HepG2 (cell line): ENCODE data around the gene CCDC154. TPM values are rescaled to one million over a fixed set of nuclear protein-coding genes. Genes with fewer than 3 reads are reported as not detected.

Source experiments
- ARNTL ChIP-seq: sonication (generic); formaldehyde crosslinking; IDR thresholded peaks from 2 replicates; pipeline ENCODE4 v1.4.0; 2020; ENCODE audit warnings: mild to moderate bottlenecking, missing genetic modification reagents
- DNMT3B ChIP-seq: conservative IDR thresholded peaks from 2 replicates; pipeline ENCODE4 v1.6.1; 2016; ENCODE audit warnings: missing biosample characterization, control low read depth
- ERF ChIP-seq: IDR thresholded peaks from 2 replicates; pipeline ENCODE4 v1.6.1; 2018; ENCODE audit warnings: missing biosample characterization, missing genetic modification reagents
- HIVEP1 ChIP-seq: sonication (generic); formaldehyde crosslinking; IDR thresholded peaks from 2 replicates; pipeline ENCODE4 v1.4.0; 2020; ENCODE audit warnings: mild to moderate bottlenecking, missing genetic modification reagents
- HMG20B ChIP-seq: conservative IDR thresholded peaks from 2 replicates; pipeline ENCODE4 v1.6.1; 2016; ENCODE audit warnings: missing genetic modification reagents, missing compliant biosample characterization
- KDM2A ChIP-seq: sonication (generic); formaldehyde crosslinking; IDR thresholded peaks from 2 replicates; pipeline ENCODE4 v1.4.0; 2020; ENCODE audit warnings: low read depth, missing genetic modification reagents, borderline replicate concordance
- LCORL ChIP-seq, 2 experiments: fragments of 450-650 bp in 1 of 2; sonication (generic) in 1 of 2; formaldehyde crosslinking in 1 of 2; IDR thresholded peaks; 2 replicates each; pipeline versions ENCODE4 v1.5.0 to v1.6.1; 2017 to 2020; ENCODE audit warnings: antibody characterized with exemption in 1 of 2, missing genetic modification reagents in 1 of 2
- REXO4 ChIP-seq: sonication (generic); formaldehyde crosslinking; IDR thresholded peaks from 2 replicates; pipeline ENCODE4 v1.8.0; 2022; ENCODE audit warnings: missing genetic modification reagents, mild to moderate bottlenecking, borderline replicate concordance
- SMAD1 ChIP-seq: sonication (generic); formaldehyde crosslinking; IDR thresholded peaks from 2 replicates; pipeline ENCODE4 v1.4.0; 2020; ENCODE audit warnings: missing genetic modification reagents, low read depth, mild to moderate bottlenecking, borderline replicate concordance
- TARDBP ChIP-seq: sonication (generic); formaldehyde crosslinking; IDR thresholded peaks from 2 replicates; pipeline ENCODE4 v1.8.0; 2022; ENCODE audit warnings: mild to moderate bottlenecking, missing genetic modification reagents
- TCF7L2 ChIP-seq: IDR thresholded peaks from 2 replicates; pipeline ENCODE4 v1.6.1; 2011; ENCODE audit warnings: mild to moderate bottlenecking, low read depth, low read length, moderate library complexity
- ZNF12 ChIP-seq: sonication (generic); formaldehyde crosslinking; IDR thresholded peaks from 2 replicates; pipeline ENCODE4 v1.5.0; 2020; ENCODE audit warnings: missing genetic modification reagents
- ZNF335 ChIP-seq: sonication (generic); formaldehyde crosslinking; IDR thresholded peaks from 2 replicates; pipeline ENCODE4 v1.4.0; 2020; ENCODE audit warnings: missing genetic modification reagents
- ZNF354B ChIP-seq: sonication (generic); formaldehyde crosslinking; IDR thresholded peaks from 2 replicates; pipeline ENCODE4 v1.8.0; 2022; ENCODE audit warnings: mild to moderate bottlenecking, missing genetic modification reagents
- ZNF607 ChIP-seq: sonication (generic); formaldehyde crosslinking; IDR thresholded peaks from 2 replicates; pipeline ENCODE4 v1.5.1; 2020; ENCODE audit warnings: missing genetic modification reagents, mild to moderate bottlenecking, borderline replicate concordance
- ZNF619 ChIP-seq: sonication (generic); formaldehyde crosslinking; IDR thresholded peaks from 2 replicates; pipeline ENCODE4 v1.4.0; 2020; ENCODE audit warnings: mild to moderate bottlenecking, missing genetic modification reagents
- ZSCAN9 ChIP-seq: IDR thresholded peaks from 2 replicates; pipeline ENCODE4 v1.6.1; 2016; ENCODE audit warnings: borderline replicate concordance
- polyA plus RNA-seq, 8 experiments: library from polyadenylated mRNA; depleted of rRNA in 3 of 8; stranded (reverse) in 7 of 8; unstranded in 1 of 8; fragments of >200 nt; fragmentation: Illumina TruSeq in 4 of 8; extraction: Trizol in 4 of 8; gene quantifications; 2 replicates each; pipeline versions ENCODE4 v1.2.1 to v1.2.3, GENCODE V29; 2011 to 2016; ENCODE audit warnings: low read depth in 4 of 8, missing spikeins in 1 of 8, mixed read lengths in 1 of 8; ENCODE audit not compliant: insufficient read depth in 1 of 8
- total RNA-seq, 5 experiments: library from RNA; depleted of rRNA; stranded (reverse); fragments of >200 nt; fragmentation: Illumina TruSeq; extraction: Trizol; gene quantifications; 2 replicates each; pipeline ENCODE4 v1.2.3, GENCODE V29; 2016; ENCODE audit warnings: low read depth in 1 of 5
- TF ChIP-seq, protein P1 (sequence below): sonication (generic); formaldehyde crosslinking; IDR thresholded peaks from 2 replicates; pipeline ENCODE4 v1.8.1; 2023; ENCODE audit warnings: missing genetic modification reagents, mild to moderate bottlenecking, borderline replicate concordance
- TF ChIP-seq, protein P2 (sequence below): sonication (generic); formaldehyde crosslinking; IDR thresholded peaks from 2 replicates; pipeline ENCODE4 v1.5.1; 2020; ENCODE audit warnings: missing genetic modification reagents, mild to moderate bottlenecking, borderline replicate concordance
- TF ChIP-seq, protein P3 (sequence below): sonication (generic); formaldehyde crosslinking; IDR thresholded peaks from 2 replicates; pipeline ENCODE4 v1.9.0; 2022; ENCODE audit warnings: low read depth, missing genetic modification reagents
- TF ChIP-seq, protein P4 (sequence below): sonication (generic); formaldehyde crosslinking; IDR thresholded peaks from 2 replicates; pipeline ENCODE4 v1.4.0; 2020; ENCODE audit warnings: low read depth, mild to moderate bottlenecking, missing genetic modification reagents
- TF ChIP-seq, protein P5 (sequence below): IDR thresholded peaks from 2 replicates; pipeline ENCODE4 v1.6.1; 2016

Gene CCDC154
- total and polyA plus RNA-seq, 2 of the 13 experiments (the other 11 are each of a cell fraction or from before 2014, with no cell fraction given) = 0.92 to 1.5 TPM

DNA sequence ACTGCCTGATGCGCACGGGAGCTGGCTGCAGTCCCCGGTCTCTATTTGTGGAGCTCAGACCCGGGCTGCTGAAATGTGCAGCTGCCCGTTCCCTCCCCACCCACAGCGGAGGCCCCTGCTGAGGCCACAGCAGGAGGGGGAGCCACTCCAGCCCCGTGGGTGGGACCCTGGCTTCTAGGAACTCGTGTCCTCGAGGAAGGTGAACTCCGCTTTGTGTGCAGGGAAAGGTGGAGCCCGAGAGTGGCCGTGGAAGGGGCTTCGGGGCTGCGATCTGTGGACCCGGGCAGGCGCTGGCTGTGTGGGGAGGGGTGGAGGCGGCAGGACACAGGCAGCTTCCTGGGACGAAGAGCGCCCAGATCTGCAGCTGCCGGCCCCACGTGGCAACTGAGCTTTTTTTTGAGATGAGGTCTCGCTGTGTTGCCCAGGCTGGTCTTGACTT lies 2.9 kb downstream of the CCDC154 start (continued):
- TF ChIP-seq ZNF12 (CRISPR knock-in tag) (no peak), SMAD1 (CRISPR knock-in tag) (no peak), HMG20B (no peak), LCORL (IDR thresholded peaks at IDR 0.05) (no peak), LCORL (CRISPR knock-in tag; IDR thresholded peaks at IDR 0.05) (0 out of 2 replicates have a peak, but pooled peaks have one; percentile 30), ERF (CRISPR knock-in tag) (0 out of 2 replicates have a peak, but pooled peaks have one; percentile 17), KDM2A (CRISPR knock-in tag) (peak; percentile 22; the same call in 1 of the 2 replicates), TARDBP (CRISPR knock-in tag) (no peak), ZNF607 (CRISPR knock-in tag) (no peak), DNMT3B (no peak), ZNF354B (CRISPR knock-in tag) (no peak), HIVEP1 (CRISPR knock-in tag) (no peak), ZSCAN9 (CRISPR knock-in tag) (no peak), ZNF619 (CRISPR knock-in tag) (no peak), REXO4 (CRISPR knock-in tag) (no peak), ZNF335 (CRISPR knock-in tag) (no peak), ARNTL (no peak), TCF7L2 (no peak)
- TF ChIP-seq, protein P1, sequence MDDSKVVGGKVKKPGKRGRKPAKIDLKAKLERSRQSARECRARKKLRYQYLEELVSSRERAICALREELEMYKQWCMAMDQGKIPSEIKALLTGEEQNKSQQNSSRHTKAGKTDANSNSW (CRISPR knock-in tag) = no peak
- TF ChIP-seq, protein P2, sequence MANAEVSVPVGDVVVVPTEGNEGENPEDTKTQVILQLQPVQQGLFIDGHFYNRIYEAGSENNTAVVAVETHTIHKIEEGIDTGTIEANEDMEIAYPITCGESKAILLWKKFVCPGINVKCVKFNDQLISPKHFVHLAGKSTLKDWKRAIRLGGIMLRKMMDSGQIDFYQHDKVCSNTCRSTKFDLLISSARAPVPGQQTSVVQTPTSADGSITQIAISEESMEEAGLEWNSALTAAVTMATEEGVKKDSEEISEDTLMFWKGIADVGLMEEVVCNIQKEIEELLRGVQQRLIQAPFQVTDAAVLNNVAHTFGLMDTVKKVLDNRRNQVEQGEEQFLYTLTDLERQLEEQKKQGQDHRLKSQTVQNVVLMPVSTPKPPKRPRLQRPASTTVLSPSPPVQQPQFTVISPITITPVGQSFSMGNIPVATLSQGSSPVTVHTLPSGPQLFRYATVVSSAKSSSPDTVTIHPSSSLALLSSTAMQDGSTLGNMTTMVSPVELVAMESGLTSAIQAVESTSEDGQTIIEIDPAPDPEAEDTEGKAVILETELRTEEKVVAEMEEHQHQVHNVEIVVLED (CRISPR knock-in tag) = no peak
- TF ChIP-seq, protein P3, sequence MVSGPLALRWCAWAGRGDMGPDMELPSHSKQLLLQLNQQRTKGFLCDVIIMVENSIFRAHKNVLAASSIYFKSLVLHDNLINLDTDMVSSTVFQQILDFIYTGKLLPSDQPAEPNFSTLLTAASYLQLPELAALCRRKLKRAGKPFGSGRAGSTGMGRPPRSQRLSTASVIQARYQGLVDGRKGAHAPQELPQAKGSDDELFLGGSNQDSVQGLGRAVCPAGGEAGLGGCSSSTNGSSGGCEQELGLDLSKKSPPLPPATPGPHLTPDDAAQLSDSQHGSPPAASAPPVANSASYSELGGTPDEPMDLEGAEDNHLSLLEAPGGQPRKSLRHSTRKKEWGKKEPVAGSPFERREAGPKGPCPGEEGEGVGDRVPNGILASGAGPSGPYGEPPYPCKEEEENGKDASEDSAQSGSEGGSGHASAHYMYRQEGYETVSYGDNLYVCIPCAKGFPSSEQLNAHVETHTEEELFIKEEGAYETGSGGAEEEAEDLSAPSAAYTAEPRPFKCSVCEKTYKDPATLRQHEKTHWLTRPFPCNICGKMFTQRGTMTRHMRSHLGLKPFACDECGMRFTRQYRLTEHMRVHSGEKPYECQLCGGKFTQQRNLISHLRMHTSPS (CRISPR knock-in tag) = 0 out of 2 replicates have a peak, but pooled peaks have one; percentile 18
- TF ChIP-seq, protein P4, sequence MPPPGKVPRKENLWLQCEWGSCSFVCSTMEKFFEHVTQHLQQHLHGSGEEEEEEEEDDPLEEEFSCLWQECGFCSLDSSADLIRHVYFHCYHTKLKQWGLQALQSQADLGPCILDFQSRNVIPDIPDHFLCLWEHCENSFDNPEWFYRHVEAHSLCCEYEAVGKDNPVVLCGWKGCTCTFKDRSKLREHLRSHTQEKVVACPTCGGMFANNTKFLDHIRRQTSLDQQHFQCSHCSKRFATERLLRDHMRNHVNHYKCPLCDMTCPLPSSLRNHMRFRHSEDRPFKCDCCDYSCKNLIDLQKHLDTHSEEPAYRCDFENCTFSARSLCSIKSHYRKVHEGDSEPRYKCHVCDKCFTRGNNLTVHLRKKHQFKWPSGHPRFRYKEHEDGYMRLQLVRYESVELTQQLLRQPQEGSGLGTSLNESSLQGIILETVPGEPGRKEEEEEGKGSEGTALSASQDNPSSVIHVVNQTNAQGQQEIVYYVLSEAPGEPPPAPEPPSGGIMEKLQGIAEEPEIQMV (CRISPR knock-in tag) = 0 out of 2 replicates have a peak, but pooled peaks have one; percentile 26
- TF ChIP-seq, protein P5, sequence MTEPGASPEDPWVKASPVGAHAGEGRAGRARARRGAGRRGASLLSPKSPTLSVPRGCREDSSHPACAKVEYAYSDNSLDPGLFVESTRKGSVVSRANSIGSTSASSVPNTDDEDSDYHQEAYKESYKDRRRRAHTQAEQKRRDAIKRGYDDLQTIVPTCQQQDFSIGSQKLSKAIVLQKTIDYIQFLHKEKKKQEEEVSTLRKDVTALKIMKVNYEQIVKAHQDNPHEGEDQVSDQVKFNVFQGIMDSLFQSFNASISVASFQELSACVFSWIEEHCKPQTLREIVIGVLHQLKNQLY (CRISPR knock-in tag) = no peak
